WTC11 (cell line): Measurements from ENCODE around the gene CPT2. TPM values are rescaled to one million over a fixed set of nuclear protein-coding genes. Genes with fewer than 3 reads are reported as not detected.

Experiments used
- ATAC-seq: fragments of 200-7000 bp; cut with Tn5 transposase; 2 replicates; pipeline ENCODE4 v1.10.0; 2021; ENCODE audit warnings: mild to moderate bottlenecking, moderate library complexity
- CTCF ChIA-PET: fragments of 300-600 bp; sonication (Branson Sonifier 250); formaldehyde crosslinking; loops from one replicate; lab custom pipeline; 2021; ENCODE audit warnings: antibody characterized with exemption; lab: Charles Lee
- POLR2A ChIA-PET: fragments of 350-600 bp; sonication (Branson Sonifier 250); formaldehyde crosslinking; loops from one replicate; lab custom pipeline; 2021; ENCODE audit warnings: antibody characterized with exemption; lab: Charles Lee
- DNase-seq: peaks from one replicate; pipeline ENCODE4 v3.0.0; 2021; ENCODE audit warnings: low spot score
- H3K27ac Mint-ChIP-seq: 2 replicates; pipeline ENCODE4 v1.8.0; 2021; ENCODE audit warnings: mixed read lengths
- H3K27me3 Mint-ChIP-seq: 2 replicates; pipeline ENCODE4 v1.8.0; 2021; ENCODE audit warnings: low read depth, mild to moderate bottlenecking, moderate library complexity, mixed read lengths
- H3K36me3 Mint-ChIP-seq: 2 replicates; pipeline ENCODE4 v1.8.0; 2021; ENCODE audit warnings: mixed read lengths
- H3K4me1 Mint-ChIP-seq: 2 replicates; pipeline ENCODE4 v1.8.0; 2022; ENCODE audit warnings: mixed read lengths
- H3K4me3 Mint-ChIP-seq: 2 replicates; pipeline ENCODE4 v1.8.0; 2021; ENCODE audit warnings: mild to moderate bottlenecking, moderate library complexity, mixed read lengths
- H3K9me3 Mint-ChIP-seq: 2 replicates; pipeline ENCODE4 v1.8.0; 2021; ENCODE audit warnings: mixed read lengths
- ELF4 ChIP-seq: sonication (generic); formaldehyde crosslinking; IDR thresholded peaks from 2 replicates; pipeline ENCODE4 v1.8.1; 2022; ENCODE audit warnings: low read depth, mild to moderate bottlenecking, moderate library complexity, missing genetic modification reagents
- ESRRA ChIP-seq: sonication (generic); formaldehyde crosslinking; IDR thresholded peaks from 2 replicates; pipeline ENCODE4 v1.8.1; 2022; ENCODE audit warnings: mild to moderate bottlenecking, missing genetic modification reagents, borderline replicate concordance
- FOXJ3 ChIP-seq: sonication (generic); formaldehyde crosslinking; IDR thresholded peaks from 2 replicates; pipeline ENCODE4 v1.9.0; 2021; ENCODE audit warnings: missing genetic modification reagents, mild to moderate bottlenecking, borderline replicate concordance
- FOXP1 ChIP-seq: sonication (generic); formaldehyde crosslinking; IDR thresholded peaks from 2 replicates; pipeline ENCODE4 v1.8.0; 2022; ENCODE audit warnings: missing genetic modification reagents, mild to moderate bottlenecking, moderate library complexity, borderline replicate concordance
- IRF2 ChIP-seq: sonication (generic); formaldehyde crosslinking; IDR thresholded peaks from 2 replicates; pipeline ENCODE4 v1.8.0; 2022; ENCODE audit warnings: low read depth, missing genetic modification reagents, borderline replicate concordance
- MYBL2 ChIP-seq: sonication (generic); formaldehyde crosslinking; IDR thresholded peaks from 2 replicates; pipeline ENCODE4 v1.8.1; 2023; ENCODE audit warnings: mild to moderate bottlenecking, moderate library complexity, missing genetic modification reagents
- NR1H2 ChIP-seq: sonication (generic); formaldehyde crosslinking; IDR thresholded peaks from 2 replicates; pipeline ENCODE4 v1.9.0; 2021; ENCODE audit warnings: mild to moderate bottlenecking, moderate library complexity, missing genetic modification reagents
- NR3C1 ChIP-seq: sonication (generic); formaldehyde crosslinking; conservative IDR thresholded peaks from 2 replicates; pipeline ENCODE4 v1.8.1; 2023; ENCODE audit warnings: low read depth, mild to moderate bottlenecking, missing genetic modification reagents
- SMAD4 ChIP-seq: sonication (generic); formaldehyde crosslinking; IDR thresholded peaks from 2 replicates; pipeline ENCODE4 v1.8.0; 2022; ENCODE audit warnings: mild to moderate bottlenecking, missing genetic modification reagents
- ZNF317 ChIP-seq: sonication (generic); formaldehyde crosslinking; IDR thresholded peaks from 2 replicates; pipeline ENCODE4 v1.8.1; 2023; ENCODE audit warnings: low read depth, mild to moderate bottlenecking, moderate library complexity, missing genetic modification reagents, borderline replicate concordance
- ZNF423 ChIP-seq: fragments of 250-450 bp; sonication (Bioruptor Pico); IDR thresholded peaks from 2 replicates; pipeline ENCODE4 v2.1.2; 2022; ENCODE audit warnings: mild to moderate bottlenecking, moderate library complexity
- total RNA-seq: library from RNA; stranded (reverse); gene quantifications from 3 replicates; pipeline ENCODE4 v1.2.3, GENCODE V29; 2021
- TF ChIP-seq, protein P1 (sequence below): sonication (generic); formaldehyde crosslinking; IDR thresholded peaks from 2 replicates; pipeline ENCODE4 v1.8.0; 2022; ENCODE audit warnings: missing genetic modification reagents
- TF ChIP-seq, protein P2 (sequence below): sonication (generic); formaldehyde crosslinking; IDR thresholded peaks from 2 replicates; pipeline ENCODE4 v1.8.0; 2022; ENCODE audit warnings: mild to moderate bottlenecking, missing genetic modification reagents
- TF ChIP-seq, protein P3 (sequence below): sonication (generic); formaldehyde crosslinking; IDR thresholded peaks from 2 replicates; pipeline ENCODE4 v1.8.0; 2023; ENCODE audit warnings: missing genetic modification reagents
- TF ChIP-seq, protein P4 (sequence below): sonication (generic); formaldehyde crosslinking; IDR thresholded peaks from 2 replicates; pipeline ENCODE4 v1.8.0; 2022; ENCODE audit warnings: mild to moderate bottlenecking, missing genetic modification reagents
- TF ChIP-seq, protein P5 (sequence below): sonication (generic); formaldehyde crosslinking; IDR thresholded peaks from 2 replicates; pipeline ENCODE4 v1.8.1; 2023; ENCODE audit warnings: mild to moderate bottlenecking, missing genetic modification reagents, moderate library complexity
- TF ChIP-seq, protein P6 (sequence below): sonication (generic); formaldehyde crosslinking; conservative IDR thresholded peaks from 2 replicates; pipeline ENCODE4 v1.8.1; 2022; ENCODE audit warnings: mild to moderate bottlenecking, missing genetic modification reagents
- TF ChIP-seq, protein P7 (sequence below): sonication (generic); formaldehyde crosslinking; IDR thresholded peaks from 2 replicates; pipeline ENCODE4 v1.8.1; 2023; ENCODE audit warnings: mild to moderate bottlenecking, missing genetic modification reagents, moderate library complexity
- TF ChIP-seq, protein P8 (sequence below): fragments of 250-450 bp; sonication (Bioruptor Pico); IDR thresholded peaks from 2 replicates; pipeline ENCODE4 v1.9.0; 2021; ENCODE audit warnings: moderate library complexity, mild to moderate bottlenecking, inconsistent platforms, borderline replicate concordance
- TF ChIP-seq, protein P9 (sequence below): sonication (generic); formaldehyde crosslinking; IDR thresholded peaks from 2 replicates; pipeline ENCODE4 v1.8.1; 2022; ENCODE audit warnings: missing genetic modification reagents, borderline replicate concordance
- TF ChIP-seq, protein P10 (sequence below): sonication (generic); formaldehyde crosslinking; IDR thresholded peaks from 2 replicates; pipeline ENCODE4 v1.8.0; 2022; ENCODE audit warnings: mild to moderate bottlenecking, missing genetic modification reagents

Gene CPT2
- total RNA-seq, 1 experiment from 2014 or later = 33.7 TPM

DNA sequence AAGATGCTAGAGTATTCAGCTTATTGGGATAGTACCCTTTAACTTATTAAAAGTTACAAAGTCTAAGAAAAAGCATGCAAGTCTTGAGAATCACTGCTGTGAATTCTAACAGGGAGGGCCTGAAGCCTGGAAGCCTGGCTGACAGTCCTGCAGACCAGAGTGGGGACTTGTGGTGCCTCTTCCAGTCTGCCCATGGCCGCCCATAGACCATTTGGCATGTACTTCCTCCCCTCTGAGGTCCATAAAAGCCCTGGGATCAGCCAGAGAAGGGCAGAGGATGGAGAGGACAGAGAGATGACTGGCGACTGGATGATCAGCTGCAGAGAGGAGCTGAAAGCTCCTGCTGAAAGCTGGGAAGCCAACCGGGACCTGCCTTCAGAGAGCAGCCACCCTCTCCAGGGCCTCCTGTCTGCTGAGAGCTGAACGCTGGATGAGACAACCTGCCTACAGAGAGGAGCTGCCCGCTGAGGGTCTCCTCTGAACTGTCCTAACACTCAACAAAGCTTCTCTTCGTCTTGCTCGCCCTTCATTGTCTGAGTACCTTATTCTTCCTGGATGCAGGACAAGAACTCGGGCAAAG lies 41.7 kb upstream of the CPT2 start (continued):
- TF ChIP-seq NR3C1 (no peak), ZNF317 (CRISPR knock-in tag) (no peak), MYBL2 (no peak)
- TF ChIP-seq, protein P1, sequence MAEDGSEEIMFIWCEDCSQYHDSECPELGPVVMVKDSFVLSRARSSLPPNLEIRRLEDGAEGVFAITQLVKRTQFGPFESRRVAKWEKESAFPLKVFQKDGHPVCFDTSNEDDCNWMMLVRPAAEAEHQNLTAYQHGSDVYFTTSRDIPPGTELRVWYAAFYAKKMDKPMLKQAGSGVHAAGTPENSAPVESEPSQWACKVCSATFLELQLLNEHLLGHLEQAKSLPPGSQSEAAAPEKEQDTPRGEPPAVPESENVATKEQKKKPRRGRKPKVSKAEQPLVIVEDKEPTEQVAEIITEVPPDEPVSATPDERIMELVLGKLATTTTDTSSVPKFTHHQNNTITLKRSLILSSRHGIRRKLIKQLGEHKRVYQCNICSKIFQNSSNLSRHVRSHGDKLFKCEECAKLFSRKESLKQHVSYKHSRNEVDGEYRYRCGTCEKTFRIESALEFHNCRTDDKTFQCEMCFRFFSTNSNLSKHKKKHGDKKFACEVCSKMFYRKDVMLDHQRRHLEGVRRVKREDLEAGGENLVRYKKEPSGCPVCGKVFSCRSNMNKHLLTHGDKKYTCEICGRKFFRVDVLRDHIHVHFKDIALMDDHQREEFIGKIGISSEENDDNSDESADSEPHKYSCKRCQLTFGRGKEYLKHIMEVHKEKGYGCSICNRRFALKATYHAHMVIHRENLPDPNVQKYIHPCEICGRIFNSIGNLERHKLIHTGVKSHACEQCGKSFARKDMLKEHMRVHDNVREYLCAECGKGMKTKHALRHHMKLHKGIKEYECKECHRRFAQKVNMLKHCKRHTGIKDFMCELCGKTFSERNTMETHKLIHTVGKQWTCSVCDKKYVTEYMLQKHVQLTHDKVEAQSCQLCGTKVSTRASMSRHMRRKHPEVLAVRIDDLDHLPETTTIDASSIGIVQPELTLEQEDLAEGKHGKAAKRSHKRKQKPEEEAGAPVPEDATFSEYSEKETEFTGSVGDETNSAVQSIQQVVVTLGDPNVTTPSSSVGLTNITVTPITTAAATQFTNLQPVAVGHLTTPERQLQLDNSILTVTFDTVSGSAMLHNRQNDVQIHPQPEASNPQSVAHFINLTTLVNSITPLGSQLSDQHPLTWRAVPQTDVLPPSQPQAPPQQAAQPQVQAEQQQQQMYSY (CRISPR knock-in tag) = no peak
- TF ChIP-seq, protein P2, sequence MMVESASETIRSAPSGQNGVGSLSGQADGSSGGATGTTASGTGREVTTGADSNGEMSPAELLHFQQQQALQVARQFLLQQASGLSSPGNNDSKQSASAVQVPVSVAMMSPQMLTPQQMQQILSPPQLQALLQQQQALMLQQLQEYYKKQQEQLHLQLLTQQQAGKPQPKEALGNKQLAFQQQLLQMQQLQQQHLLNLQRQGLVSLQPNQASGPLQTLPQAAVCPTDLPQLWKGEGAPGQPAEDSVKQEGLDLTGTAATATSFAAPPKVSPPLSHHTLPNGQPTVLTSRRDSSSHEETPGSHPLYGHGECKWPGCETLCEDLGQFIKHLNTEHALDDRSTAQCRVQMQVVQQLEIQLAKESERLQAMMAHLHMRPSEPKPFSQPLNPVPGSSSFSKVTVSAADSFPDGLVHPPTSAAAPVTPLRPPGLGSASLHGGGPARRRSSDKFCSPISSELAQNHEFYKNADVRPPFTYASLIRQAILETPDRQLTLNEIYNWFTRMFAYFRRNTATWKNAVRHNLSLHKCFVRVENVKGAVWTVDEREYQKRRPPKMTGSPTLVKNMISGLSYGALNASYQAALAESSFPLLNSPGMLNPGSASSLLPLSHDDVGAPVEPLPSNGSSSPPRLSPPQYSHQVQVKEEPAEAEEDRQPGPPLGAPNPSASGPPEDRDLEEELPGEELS = no peak
- TF ChIP-seq, protein P3, sequence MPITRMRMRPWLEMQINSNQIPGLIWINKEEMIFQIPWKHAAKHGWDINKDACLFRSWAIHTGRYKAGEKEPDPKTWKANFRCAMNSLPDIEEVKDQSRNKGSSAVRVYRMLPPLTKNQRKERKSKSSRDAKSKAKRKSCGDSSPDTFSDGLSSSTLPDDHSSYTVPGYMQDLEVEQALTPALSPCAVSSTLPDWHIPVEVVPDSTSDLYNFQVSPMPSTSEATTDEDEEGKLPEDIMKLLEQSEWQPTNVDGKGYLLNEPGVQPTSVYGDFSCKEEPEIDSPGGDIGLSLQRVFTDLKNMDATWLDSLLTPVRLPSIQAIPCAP (CRISPR knock-in tag) = no peak

DNA sequence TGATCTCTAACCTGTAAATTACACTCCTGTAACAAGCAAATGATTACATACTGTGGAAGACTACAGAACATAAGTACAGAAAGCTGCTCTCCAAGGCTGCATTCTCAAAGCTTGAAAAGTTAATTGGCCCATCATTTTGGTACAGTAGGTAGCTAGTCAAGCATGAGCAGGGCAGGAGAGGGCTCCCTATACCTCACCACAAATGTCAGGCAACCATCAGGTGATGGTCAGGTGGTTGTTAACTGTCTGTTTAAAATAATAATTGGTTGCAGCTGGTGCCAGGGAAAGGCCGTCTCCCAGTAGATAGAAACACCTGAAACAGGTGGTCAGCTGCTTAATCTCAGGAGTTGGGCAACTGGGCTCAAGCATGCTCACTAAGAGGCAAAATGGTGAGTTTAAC lies 41.1 kb upstream of the CPT2 start:
- Mint-ChIP-seq H3K4me1 (peaks cover 10% of the 10 kb centered on the region), H3K4me3 (no peak overlapping the region), H3K27me3 (no peaks in the 10 kb centered on the region), H3K36me3 (no peaks in the 10 kb centered on the region), H3K9me3 (no peaks in the 10 kb centered on the region), H3K27ac (no peak overlapping the region)
- POLR2A ChIA-PET = no interaction called here
- CTCF ChIA-PET = interaction anchor here (0.8 to 1.7 kb wide), 6 partner anchors 18 to 469 kb away, joined by 3 to 9 read pairs (median 4); no protein-coding TSS in a partner anchor
- no peak for TF ChIP-seq SMAD4 (CRISPR knock-in tag)
- TF ChIP-seq, protein P4, sequence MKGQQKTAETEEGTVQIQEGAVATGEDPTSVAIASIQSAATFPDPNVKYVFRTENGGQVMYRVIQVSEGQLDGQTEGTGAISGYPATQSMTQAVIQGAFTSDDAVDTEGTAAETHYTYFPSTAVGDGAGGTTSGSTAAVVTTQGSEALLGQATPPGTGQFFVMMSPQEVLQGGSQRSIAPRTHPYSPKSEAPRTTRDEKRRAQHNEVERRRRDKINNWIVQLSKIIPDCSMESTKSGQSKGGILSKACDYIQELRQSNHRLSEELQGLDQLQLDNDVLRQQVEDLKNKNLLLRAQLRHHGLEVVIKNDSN (CRISPR knock-in tag) = no peak
- TF ChIP-seq, protein P5, sequence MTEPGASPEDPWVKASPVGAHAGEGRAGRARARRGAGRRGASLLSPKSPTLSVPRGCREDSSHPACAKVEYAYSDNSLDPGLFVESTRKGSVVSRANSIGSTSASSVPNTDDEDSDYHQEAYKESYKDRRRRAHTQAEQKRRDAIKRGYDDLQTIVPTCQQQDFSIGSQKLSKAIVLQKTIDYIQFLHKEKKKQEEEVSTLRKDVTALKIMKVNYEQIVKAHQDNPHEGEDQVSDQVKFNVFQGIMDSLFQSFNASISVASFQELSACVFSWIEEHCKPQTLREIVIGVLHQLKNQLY (CRISPR knock-in tag) = no peak
- TF ChIP-seq, protein P6, sequence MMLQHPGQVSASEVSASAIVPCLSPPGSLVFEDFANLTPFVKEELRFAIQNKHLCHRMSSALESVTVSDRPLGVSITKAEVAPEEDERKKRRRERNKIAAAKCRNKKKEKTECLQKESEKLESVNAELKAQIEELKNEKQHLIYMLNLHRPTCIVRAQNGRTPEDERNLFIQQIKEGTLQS (CRISPR knock-in tag) = no peak
- TF ChIP-seq, protein P7, sequence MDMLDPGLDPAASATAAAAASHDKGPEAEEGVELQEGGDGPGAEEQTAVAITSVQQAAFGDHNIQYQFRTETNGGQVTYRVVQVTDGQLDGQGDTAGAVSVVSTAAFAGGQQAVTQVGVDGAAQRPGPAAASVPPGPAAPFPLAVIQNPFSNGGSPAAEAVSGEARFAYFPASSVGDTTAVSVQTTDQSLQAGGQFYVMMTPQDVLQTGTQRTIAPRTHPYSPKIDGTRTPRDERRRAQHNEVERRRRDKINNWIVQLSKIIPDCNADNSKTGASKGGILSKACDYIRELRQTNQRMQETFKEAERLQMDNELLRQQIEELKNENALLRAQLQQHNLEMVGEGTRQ (CRISPR knock-in tag) = peak; percentile 32; the same call in 1 of the 2 replicates
- no peak for ATAC-seq
- DNase-seq = no peak

DNA sequence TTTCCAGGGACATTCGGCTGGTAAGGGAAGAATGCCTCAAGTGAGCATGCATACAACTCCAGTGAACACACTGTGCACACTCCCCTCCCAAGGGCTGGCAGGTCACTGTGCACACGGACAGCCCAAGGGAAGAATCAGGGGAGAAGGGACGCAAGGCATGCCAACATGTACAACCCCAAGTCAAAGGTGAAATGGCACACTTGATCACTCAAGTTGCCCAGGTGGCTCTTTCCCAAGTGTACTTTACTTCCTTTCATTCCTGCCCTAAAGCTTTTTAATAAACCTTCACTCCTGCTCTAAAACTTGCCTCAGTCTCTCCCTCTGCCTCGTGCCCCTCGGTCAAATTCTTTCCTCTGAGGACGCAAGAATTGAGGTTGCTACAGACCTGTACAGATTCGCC lies 40.7 kb upstream of the CPT2 start:
- POLR2A ChIA-PET = no interaction called here
- no peaks in the 10 kb centered on the region for H3K27me3 Mint-ChIP-seq
- no peak overlapping the region for H3K4me3 Mint-ChIP-seq
- H3K27ac Mint-ChIP-seq = no peak overlapping the region
- CTCF ChIA-PET = interaction anchor here (0.8 to 1.7 kb wide), 5 partner anchors 18 to 469 kb away, joined by 3 to 9 read pairs (median 3); no protein-coding TSS in a partner anchor
- DNase-seq (no peak), ATAC-seq (no peak)
- no peaks in the 10 kb centered on the region for H3K36me3 Mint-ChIP-seq
- H3K4me1 Mint-ChIP-seq = peaks cover 10% of the 10 kb centered on the region
- H3K9me3 Mint-ChIP-seq = no peaks in the 10 kb centered on the region
- TF ChIP-seq, protein P8, sequence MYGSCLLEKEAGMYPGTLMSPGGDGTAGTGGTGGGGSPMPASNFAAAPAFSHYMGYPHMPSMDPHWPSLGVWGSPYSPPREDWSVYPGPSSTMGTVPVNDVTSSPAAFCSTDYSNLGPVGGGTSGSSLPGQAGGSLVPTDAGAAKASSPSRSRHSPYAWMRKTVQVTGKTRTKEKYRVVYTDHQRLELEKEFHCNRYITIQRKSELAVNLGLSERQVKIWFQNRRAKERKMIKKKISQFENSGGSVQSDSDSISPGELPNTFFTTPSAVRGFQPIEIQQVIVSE = no peak
- TF ChIP-seq ELF4 (CRISPR knock-in tag) = no peak
- no peak for TF ChIP-seq IRF2
- no peak for TF ChIP-seq FOXJ3 (CRISPR knock-in tag)
- no peak for TF ChIP-seq ZNF423 (CRISPR knock-in tag)
- TF ChIP-seq, protein P9, sequence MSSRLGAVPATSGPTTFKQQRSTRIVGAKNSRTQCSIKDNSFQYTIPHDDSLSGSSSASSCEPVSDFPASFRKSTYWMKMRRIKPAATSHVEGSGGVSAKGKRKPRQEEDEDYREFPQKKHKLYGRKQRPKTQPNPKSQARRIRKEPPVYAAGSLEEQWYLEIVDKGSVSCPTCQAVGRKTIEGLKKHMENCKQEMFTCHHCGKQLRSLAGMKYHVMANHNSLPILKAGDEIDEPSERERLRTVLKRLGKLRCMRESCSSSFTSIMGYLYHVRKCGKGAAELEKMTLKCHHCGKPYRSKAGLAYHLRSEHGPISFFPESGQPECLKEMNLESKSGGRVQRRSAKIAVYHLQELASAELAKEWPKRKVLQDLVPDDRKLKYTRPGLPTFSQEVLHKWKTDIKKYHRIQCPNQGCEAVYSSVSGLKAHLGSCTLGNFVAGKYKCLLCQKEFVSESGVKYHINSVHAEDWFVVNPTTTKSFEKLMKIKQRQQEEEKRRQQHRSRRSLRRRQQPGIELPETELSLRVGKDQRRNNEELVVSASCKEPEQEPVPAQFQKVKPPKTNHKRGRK (CRISPR knock-in tag) = no peak
- no peak for TF ChIP-seq ESRRA
- TF ChIP-seq, protein P10, sequence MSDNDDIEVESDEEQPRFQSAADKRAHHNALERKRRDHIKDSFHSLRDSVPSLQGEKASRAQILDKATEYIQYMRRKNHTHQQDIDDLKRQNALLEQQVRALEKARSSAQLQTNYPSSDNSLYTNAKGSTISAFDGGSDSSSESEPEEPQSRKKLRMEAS (CRISPR knock-in tag) = no peak
- TF ChIP-seq FOXP1 (CRISPR knock-in tag) = no peak
- no peak for TF ChIP-seq NR1H2 (CRISPR knock-in tag)
